ENCODE measurements around the gene GSTO2. TPM values are rescaled to one million over a fixed set of nuclear protein-coding genes. Genes with fewer than 3 reads are reported as not detected.

GSTO2 gene
- total RNA-seq, 2 experiments from 2014 or later = 0.77 to 1.2 TPM

- intact Hi-C loops (cut with DNase I, micrococcal nuclease) = no loop called here
- no peaks in the 10 kb centered on the region for H3K9me3 Mint-ChIP-seq
- H3K4me3 Mint-ChIP-seq = no peak overlapping the region
- CTCF ChIA-PET = interaction anchor here (1.2 to 2.0 kb wide), 2 partner anchors 17 to 39 kb away, joined by 3 to 5 read pairs; partner anchors contain the start of gene CFAP58
- H3K27me3 Mint-ChIP-seq = no peaks in the 10 kb centered on the region
- POLR2A ChIA-PET = interaction anchor here (1.1 kb wide), 1 partner anchor 10 kb away, joined by 3 read pairs; no protein-coding TSS in a partner anchor
- H3K27me3 ChIP-seq (ENCODE audit: control insufficient read depth in 1 of 2, insufficient read depth in 2 of 2, low read length in 2 of 2) = no peaks in the 10 kb centered on the region
- no peak overlapping the region for H3K27ac ChIP-seq (ENCODE audit: low read depth in 1 of 2, low read length in 2 of 2)
- TF ChIP-seq, protein P1, sequence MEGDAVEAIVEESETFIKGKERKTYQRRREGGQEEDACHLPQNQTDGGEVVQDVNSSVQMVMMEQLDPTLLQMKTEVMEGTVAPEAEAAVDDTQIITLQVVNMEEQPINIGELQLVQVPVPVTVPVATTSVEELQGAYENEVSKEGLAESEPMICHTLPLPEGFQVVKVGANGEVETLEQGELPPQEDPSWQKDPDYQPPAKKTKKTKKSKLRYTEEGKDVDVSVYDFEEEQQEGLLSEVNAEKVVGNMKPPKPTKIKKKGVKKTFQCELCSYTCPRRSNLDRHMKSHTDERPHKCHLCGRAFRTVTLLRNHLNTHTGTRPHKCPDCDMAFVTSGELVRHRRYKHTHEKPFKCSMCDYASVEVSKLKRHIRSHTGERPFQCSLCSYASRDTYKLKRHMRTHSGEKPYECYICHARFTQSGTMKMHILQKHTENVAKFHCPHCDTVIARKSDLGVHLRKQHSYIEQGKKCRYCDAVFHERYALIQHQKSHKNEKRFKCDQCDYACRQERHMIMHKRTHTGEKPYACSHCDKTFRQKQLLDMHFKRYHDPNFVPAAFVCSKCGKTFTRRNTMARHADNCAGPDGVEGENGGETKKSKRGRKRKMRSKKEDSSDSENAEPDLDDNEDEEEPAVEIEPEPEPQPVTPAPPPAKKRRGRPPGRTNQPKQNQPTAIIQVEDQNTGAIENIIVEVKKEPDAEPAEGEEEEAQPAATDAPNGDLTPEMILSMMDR (IDR thresholded peaks at IDR 0.05) = no peak
- peaks cover 58% of the 10 kb centered on the region for H3K4me1 Mint-ChIP-seq (ENCODE audit: low read depth)
- peaks cover 67% of the 10 kb centered on the region for H3K36me3 Mint-ChIP-seq (ENCODE audit: low read depth)
- H3K4me1 ChIP-seq (ENCODE audit: insufficient read depth, low read length) = peaks cover 40% of the 10 kb centered on the region
- H3K4me3 ChIP-seq (ENCODE audit: low read length) = no peak overlapping the region
- no peaks in the 10 kb centered on the region for H3K9me3 ChIP-seq (ENCODE audit: control insufficient read depth in 1 of 2, insufficient read depth in 1 of 2, low read length in 2 of 2)
- no peak for DNase-seq
- peaks cover 75% of the 10 kb centered on the region for H3K36me3 ChIP-seq (ENCODE audit: insufficient read depth, low read length)
- H3K27ac Mint-ChIP-seq = no peak overlapping the region
- ATAC-seq (ENCODE audit: poor library complexity) = no peak
Observed at GRCh38 chr10:104314591-104315485, 45.9 kb downstream of the GSTO2 start.

- no peak overlapping the region for H3K27ac Mint-ChIP-seq
- no peaks in the 10 kb centered on the region for H3K27me3 ChIP-seq (ENCODE audit: control insufficient read depth in 1 of 2, insufficient read depth in 2 of 2, low read length in 2 of 2)
- no peak overlapping the region for H3K4me3 Mint-ChIP-seq
- no peak overlapping the region for H3K4me3 ChIP-seq (ENCODE audit: low read length)
- DNase-seq = no peak
- no peaks in the 10 kb centered on the region for H3K9me3 ChIP-seq (ENCODE audit: control insufficient read depth in 1 of 2, insufficient read depth in 1 of 2, low read length in 2 of 2)
- no peak for ATAC-seq (ENCODE audit: poor library complexity)
- no peaks in the 10 kb centered on the region for H3K27me3 Mint-ChIP-seq
- peaks cover 58% of the 10 kb centered on the region for H3K4me1 Mint-ChIP-seq (ENCODE audit: low read depth)
- H3K4me1 ChIP-seq (ENCODE audit: insufficient read depth, low read length) = peaks cover 36% of the 10 kb centered on the region
- TF ChIP-seq, protein P1 (IDR thresholded peaks at IDR 0.05) = no peak
- ChIA-PET CTCF (interaction anchor here (0.8 to 2.0 kb wide), 2 partner anchors 10 to 38 kb away, joined by 3 to 5 read pairs; partner anchors contain the start of gene CFAP58), POLR2A (no interaction called here)
- H3K9me3 Mint-ChIP-seq = no peaks in the 10 kb centered on the region
- H3K36me3 Mint-ChIP-seq (ENCODE audit: low read depth) = peaks cover 67% of the 10 kb centered on the region
- peaks cover 73% of the 10 kb centered on the region for H3K36me3 ChIP-seq (ENCODE audit: insufficient read depth, low read length)
- no peak overlapping the region for H3K27ac ChIP-seq (ENCODE audit: low read depth in 1 of 2, low read length in 2 of 2)
- intact Hi-C loops (cut with DNase I, micrococcal nuclease) = no loop called here
Observed at GRCh38 chr10:104315486-104315921, 46.5 kb downstream of the GSTO2 start.

GRCh38 chr10:104316321-104317099, 47.5 kb downstream of the GSTO2 start:
- CTCF ChIA-PET = interaction anchor here (0.8 to 2.0 kb wide), 2 partner anchors 11 to 37 kb away, joined by 3 to 5 read pairs; partner anchors contain the start of gene CFAP58
- Histone ChIP-seq H3K36me3 (ENCODE audit: insufficient read depth, low read length) (peaks cover 64% of the 10 kb centered on the region), H3K27me3 (ENCODE audit: control insufficient read depth in 1 of 2, insufficient read depth in 2 of 2, low read length in 2 of 2) (no peaks in the 10 kb centered on the region), H3K27ac (ENCODE audit: low read depth in 1 of 2, low read length in 2 of 2) (no peak overlapping the region), H3K4me3 (ENCODE audit: low read length) (no peak overlapping the region), H3K9me3 (ENCODE audit: control insufficient read depth in 1 of 2, insufficient read depth in 1 of 2, low read length in 2 of 2) (no peaks in the 10 kb centered on the region), H3K4me1 (ENCODE audit: insufficient read depth, low read length) (peaks cover 37% of the 10 kb centered on the region)
- Mint-ChIP-seq H3K27ac (peak overlapping the region; percentile 73), H3K4me3 (no peak overlapping the region), H3K27me3 (no peaks in the 10 kb centered on the region), H3K4me1 (ENCODE audit: low read depth) (peaks cover 56% of the 10 kb centered on the region), H3K9me3 (no peaks in the 10 kb centered on the region), H3K36me3 (ENCODE audit: low read depth) (peaks cover 60% of the 10 kb centered on the region)
- intact Hi-C loops (cut with DNase I, micrococcal nuclease) = no loop called here
- POLR2A ChIA-PET = no interaction called here
- DNase-seq (no peak), ATAC-seq (ENCODE audit: poor library complexity) (no peak)
- TF ChIP-seq, protein P1 (IDR thresholded peaks at IDR 0.05) = no peak

Data from CD4-positive, alpha-beta T cell (primary cell).